Ovary (tissue), 9 donors: Measurements from ENCODE around the gene IL22. TPM values are rescaled to one million over a fixed set of nuclear protein-coding genes. Genes with fewer than 3 reads are reported as not detected.

ENCODE experiments used
- DNase-seq, 5 donors: peaks; one replicate each; pipeline ENCODE4 v3.0.0-alpha.2; 2019 to 2020
- H3K27ac ChIP-seq, 2 donors: fragments of 200-600 bp; one replicate each; pipeline versions ENCODE4 v1.5.1 to v1.8.0; 2019 to 2022
- H3K27me3 ChIP-seq: fragments of 200-600 bp; one replicate; pipeline ENCODE4 v1.8.0; 2022
- H3K36me3 ChIP-seq: fragments of 200-600 bp; sonication (generic); one replicate; pipeline ENCODE4 v1.5.1; 2019
- H3K4me1 ChIP-seq: one replicate; pipeline ENCODE4 v1.8.1; 2013; ENCODE audit warnings: mild to moderate bottlenecking, moderate library complexity; ENCODE audit not compliant: insufficient read depth
- H3K4me3 ChIP-seq: fragments of 200-600 bp; sonication (generic); one replicate; pipeline ENCODE4 v1.5.1; 2017
- H3K9me3 ChIP-seq, 2 donors: fragments of 200-600 bp in 1 of 2; sonication (generic) in 1 of 2; one replicate each; pipeline versions ENCODE4 v1.5.1 to v1.8.1; 2013 to 2019; ENCODE audit warnings: mild to moderate bottlenecking in 1 of 2, moderate library complexity in 1 of 2
- CTCF ChIP-seq, 3 donors: fragments of 450-650 bp in 2 of 3; fragments of 200-600 bp in 1 of 3; IDR thresholded peaks; one replicate each; pipeline versions ENCODE4 v1.5.1 to v1.8.0; 2016 to 2022; ENCODE audit warnings: antibody characterized with exemption in 3 of 3, mild to moderate bottlenecking in 1 of 3
- EP300 ChIP-seq: sonication (generic); formaldehyde crosslinking; IDR thresholded peaks from one replicate; pipeline ENCODE4 v1.6.1; 2017; ENCODE audit warnings: antibody characterized with exemption
- POLR2A ChIP-seq: fragments of 450-650 bp; IDR thresholded peaks from one replicate; pipeline ENCODE4 v1.6.1; 2017; ENCODE audit warnings: antibody characterized with exemption, mild to moderate bottlenecking, moderate library complexity
- WGBS, 3 donors: extraction: QIAGEN DNeasy Blood & Tissue Kit in 1 of 3; methylation state at CpG; one replicate each; pipeline versions ENCODE4 v1.1.5 to v1.1.7; 2013 to 2017; 5-methylcytosine and 5-hydroxymethylcytosine counted together
- intact Hi-C, 4 donors: fragments of 100-400 bp; cut with DNase I; formaldehyde crosslinking; loops; one replicate each; pipeline versions ENCODE4 v1.11.0 to v1.15.1; 2022 to 2023
- polyA plus RNA-seq, 2 donors: library from polyadenylated mRNA; stranded (reverse); fragments of 200-250 nt in 1 of 2; fragments of 350-450 nt in 1 of 2; fragmentation: Illumina TruSeq in 1 of 2; extraction: RNeasy Lipid Tissue Mini Kit (QIAGEN cat#74804) in 1 of 2; gene quantifications; one replicate each; pipeline ENCODE4 v1.2.3, GENCODE V29; 2013 to 2014
- total RNA-seq, 7 donors: library from RNA; depleted of rRNA in 2 of 7; stranded (reverse); fragments of >200 nt in 2 of 7; fragmentation: NEBNext Ultra II Directional in 3 of 7; extraction: Animal tissue kit (Norgen Biotek cat#: 25700) in 3 of 7; gene quantifications; one replicate each; pipeline versions ENCODE4 v1.1.0 to v1.2.4, GENCODE V29; 2016 to 2023
- donor health status: DM: no; HTN: no; CAD: no; lungs with moderate emphysema.
- donor health status: DM: no; HTN: no; CAD: no.
- donor health status: Bipolar disorder and iron deficiency.
- donor health status: DM: yes; HTN: yes; CAD: no.
- donor health status: DM: no; HTN: no; CAD: no.
- donor health status: DM: yes; HTN: yes; CAD: no.

The IL22 gene
- total and polyA plus RNA-seq, 9 donors = not detected

- H3K9me3 ChIP-seq = no peaks in the 10 kb centered on the region
- 86 to 91% (median 89%) methylated on average over 4 of the region's 4 CpGs for WGBS, 3 donors
- H3K27me3 ChIP-seq = no peaks in the 10 kb centered on the region
- no peak overlapping the region for H3K4me3 ChIP-seq
- TF ChIP-seq EP300 = no peak
- TF ChIP-seq POLR2A = no peak
- no peak for TF ChIP-seq CTCF (IDR thresholded peaks at IDR 0.05)
- H3K27ac ChIP-seq = no peak overlapping the region
- no peak for DNase-seq
- H3K4me1 ChIP-seq = no peaks in the 10 kb centered on the region
- intact Hi-C loops = no loop called here
- no peaks in the 10 kb centered on the region for H3K36me3 ChIP-seq
Measured at GRCh38 chr12:68281322-68282077, 28.1 kb upstream of the IL22 start.

GRCh38 chr12:68280240-68280639 is 26.8 kb upstream of the IL22 start:
- DNase-seq = no peak
- no peak for TF ChIP-seq POLR2A
- TF ChIP-seq EP300 = no peak
- no peak for TF ChIP-seq CTCF (IDR thresholded peaks at IDR 0.05)
- Histone ChIP-seq H3K4me1 (no peaks in the 10 kb centered on the region), H3K27me3 (no peaks in the 10 kb centered on the region), H3K27ac (no peak overlapping the region), H3K36me3 (no peaks in the 10 kb centered on the region), H3K4me3 (no peak overlapping the region), H3K9me3 (no peaks in the 10 kb centered on the region)
- 89 to 94% (median 92%) methylated on average over 2 of the region's 2 CpGs for WGBS, 3 donors
- intact Hi-C loops = no loop called here

- intact Hi-C loops = no loop called here
- no peak overlapping the region for H3K27ac ChIP-seq
- H3K36me3 ChIP-seq = no peaks in the 10 kb centered on the region
- H3K4me1 ChIP-seq = no peaks in the 10 kb centered on the region
- DNase-seq = no peak
- WGBS, 3 donors = 48 to 55% (median 51%) methylated on average over 5 of the region's 5 CpGs
- no peak overlapping the region for H3K4me3 ChIP-seq
- TF ChIP-seq EP300 = no peak
- no peak for TF ChIP-seq POLR2A
- no peak for TF ChIP-seq CTCF (IDR thresholded peaks at IDR 0.05)
- H3K27me3 ChIP-seq = no peaks in the 10 kb centered on the region
- H3K9me3 ChIP-seq = no peaks in the 10 kb centered on the region
Measured at GRCh38 chr12:68279227-68280054, 26.0 kb upstream of the IL22 start.

GRCh38 chr12:68276402-68276930 is 23.1 kb upstream of the IL22 start:
- intact Hi-C loops = no loop called here
- Histone ChIP-seq H3K27me3 (no peaks in the 10 kb centered on the region), H3K36me3 (no peaks in the 10 kb centered on the region), H3K9me3 (no peaks in the 10 kb centered on the region), H3K4me1 (no peaks in the 10 kb centered on the region), H3K27ac (no peak overlapping the region), H3K4me3 (no peak overlapping the region)
- WGBS, 3 donors = 92 to 94% (median 93%) methylated on average over 6 of the region's 6 CpGs
- no peak for TF ChIP-seq EP300
- no peak for TF ChIP-seq CTCF (IDR thresholded peaks at IDR 0.05)
- no peak for TF ChIP-seq POLR2A
- no peak for DNase-seq
